HCT116 (cell line): ENCODE results near the gene MUC4. TPM values are rescaled to one million over a fixed set of nuclear protein-coding genes. Genes with fewer than 3 reads are reported as not detected.
"Not testable (repeated sequence)": the region's sequence is repeated elsewhere in the genome, so short reads cannot be mapped to it uniquely, and the experiment has no call there.

Experiments used
- ATAC-seq: fragments of 200-7000 bp; cut with Tn5 transposase; 2 replicates; pipeline ENCODE4 v1.9.1; 2020; ENCODE audit warnings: mild to moderate bottlenecking, moderate library complexity
- BruUV-seq: library from RNA; stranded (reverse); fragments of 400-500 nt; replicated peaks from 2 replicates; lab custom pipeline; 2021; lab: Mats Ljungman, UMichigan
- CTCF ChIA-PET: fragments of 300-600 bp; sonication (Branson Sonifier 250); formaldehyde crosslinking; loops from one replicate; lab custom pipeline; 2021; ENCODE audit warnings: antibody characterized with exemption; lab: Charles Lee
- POLR2A ChIA-PET: fragments of 300-600, 350-600 bp; sonication (Branson Sonifier 250); formaldehyde crosslinking; loops from one replicate; lab custom pipeline; 2021; ENCODE audit warnings: antibody characterized with exemption; lab: Charles Lee
- RAD21 ChIA-PET, 2 experiments: fragments of 300-600 bp; sonication (Branson Sonifier 250); formaldehyde crosslinking; loops; one replicate each; lab custom pipeline; 2023; ENCODE audit warnings: low total read pairs in 2 of 2; ENCODE audit not compliant: uncharacterized antibody in 2 of 2, unreplicated experiment in 2 of 2, low non-redundant PET in 1 of 2; lab: Charles Lee
- DNase-seq: peaks from one replicate; pipeline ENCODE4 v3.0.0-alpha.2; 2010; ENCODE audit warnings: low read depth, low spot score
- H2AFZ ChIP-seq: fragments of 200-600 bp; shearing (Covaris generic), sonication (generic); 2 replicates; pipeline ENCODE4 v1.6.1; 2017; ENCODE audit warnings: low read depth, mixed run types, mixed read lengths, antibody characterized with exemption, low read length; ENCODE audit not compliant: poor library complexity, severe bottlenecking
- H3K27ac ChIP-seq: 2 replicates; pipeline ENCODE4 v1.5.1; 2012; ENCODE audit warnings: low read depth, low read length
- H3K27me3 ChIP-seq: fragments of 200-600 bp; sonication (generic); 2 replicates; pipeline ENCODE4 v1.6.1; 2016; ENCODE audit warnings: mixed run types, low read length, mixed read lengths; ENCODE audit not compliant: insufficient read depth
- H3K36me3 ChIP-seq, 2 experiments: fragments of 200-500 bp in 1 of 2; fragments of 200-600 bp in 1 of 2; sonication (Bioruptor generic) in 1 of 2; sonication (generic) in 1 of 2; 2 replicates each; pipeline versions ENCODE4 v1.5.1 to v1.6.1; 2014 to 2016; ENCODE audit warnings: low read length in 2 of 2, inconsistent platforms in 1 of 2, mixed read lengths in 1 of 2, mixed run types in 1 of 2; ENCODE audit not compliant: insufficient read depth in 2 of 2, control insufficient read depth in 1 of 2
- H3K4me1 ChIP-seq, 2 experiments: fragments of 200-600 bp in 1 of 2; sonication (generic) in 1 of 2; 2 replicates each; pipeline versions ENCODE4 v1.5.1 to v1.6.1; 2012 to 2017; ENCODE audit warnings: low read length in 2 of 2, inconsistent platforms in 1 of 2, mild to moderate bottlenecking in 1 of 2, mixed read lengths in 1 of 2, mixed run types in 1 of 2, moderate library complexity in 1 of 2; ENCODE audit not compliant: insufficient read depth in 2 of 2, control insufficient read depth in 1 of 2
- H3K4me2 ChIP-seq: fragments of 200-600 bp; sonication (generic); 2 replicates; pipeline ENCODE4 v1.6.1; 2017; ENCODE audit warnings: mixed run types, low read length, mixed read lengths
- H3K4me3 ChIP-seq, 2 experiments: fragments of 200-600 bp in 1 of 2; sonication (generic) in 1 of 2; replicated peaks in 1 of 2; 2 replicates each; pipeline ENCODE4 v1.5.1; 2011 to 2016; ENCODE audit warnings: low read length in 2 of 2, control low read depth in 1 of 2, low read depth in 1 of 2, mild to moderate bottlenecking in 1 of 2, mixed read lengths in 1 of 2, mixed run types in 1 of 2
- H3K79me2 ChIP-seq: fragments of 200-600 bp; sonication (generic); 2 replicates; pipeline ENCODE4 v1.6.1; 2017; ENCODE audit warnings: mild to moderate bottlenecking, mixed run types, low read length, moderate library complexity, mixed read lengths; ENCODE audit not compliant: insufficient read depth
- H3K9ac ChIP-seq: fragments of 200-600 bp; sonication (generic); 2 replicates; pipeline ENCODE4 v1.6.1; 2016; ENCODE audit warnings: low read length, mixed read lengths
- H3K9me2 ChIP-seq: fragments of 200-600 bp; sonication (generic), shearing (Covaris generic); 2 replicates; pipeline ENCODE4 v1.6.1; 2017; ENCODE audit warnings: mixed run types, mild to moderate bottlenecking, moderate library complexity; ENCODE audit not compliant: insufficient read depth
- H3K9me3 ChIP-seq, 2 experiments: fragments of 200-500 bp in 1 of 2; fragments of 200-600 bp in 1 of 2; sonication (Bioruptor generic) in 1 of 2; sonication (generic) in 1 of 2; 2 replicates each; pipeline ENCODE4 v1.6.1; 2014 to 2017; ENCODE audit warnings: low read length in 2 of 2, mixed read lengths in 2 of 2, inconsistent platforms in 1 of 2, low read depth in 1 of 2, mild to moderate bottlenecking in 1 of 2, mixed run types in 1 of 2, moderate library complexity in 1 of 2; ENCODE audit not compliant: control insufficient read depth in 1 of 2, insufficient read depth in 1 of 2
- H4K20me1 ChIP-seq: fragments of 200-600 bp; sonication (generic), shearing (Covaris generic); 2 replicates; pipeline ENCODE4 v1.6.1; 2017; ENCODE audit warnings: mixed run types, mild to moderate bottlenecking, moderate library complexity; ENCODE audit not compliant: insufficient read depth
- CBX3 ChIP-seq: IDR thresholded peaks from 2 replicates; pipeline ENCODE4 v1.6.1; 2012; ENCODE audit warnings: low read depth
- EGR1 ChIP-seq: IDR thresholded peaks from 2 replicates; pipeline ENCODE4 v1.6.1; 2012; ENCODE audit warnings: low read depth
- ELF1 ChIP-seq: IDR thresholded peaks from 2 replicates; pipeline ENCODE4 v1.6.1; 2012; ENCODE audit warnings: low read depth, borderline replicate concordance
- EZH2phosphoT487 ChIP-seq: fragments of 200-600 bp; IDR thresholded peaks from 2 replicates; pipeline ENCODE4 v1.6.1; 2018; ENCODE audit warnings: antibody characterized with exemption, borderline replicate concordance
- MAX ChIP-seq: IDR thresholded peaks from 2 replicates; pipeline ENCODE4 v1.6.1; 2012
- RAD21 ChIP-seq: IDR thresholded peaks from 2 replicates; pipeline ENCODE4 v1.6.1; 2012; ENCODE audit warnings: low read depth, mild to moderate bottlenecking
- REST ChIP-seq: IDR thresholded peaks from 2 replicates; pipeline ENCODE4 v1.6.1; 2012; ENCODE audit warnings: low read depth
- SP1 ChIP-seq: IDR thresholded peaks from 2 replicates; pipeline ENCODE4 v1.6.1; 2012; ENCODE audit warnings: low read depth
- TCF7L2 ChIP-seq: IDR thresholded peaks from 2 replicates; pipeline ENCODE4 v1.7.0; 2011; ENCODE audit warnings: borderline replicate concordance, inconsistent platforms; ENCODE audit not compliant: insufficient read depth, insufficient read length; ENCODE audit errors: extremely low read depth
- ZBTB33 ChIP-seq: IDR thresholded peaks from 2 replicates; pipeline ENCODE4 v1.6.1; 2011; ENCODE audit warnings: mild to moderate bottlenecking, low read length, moderate library complexity; ENCODE audit not compliant: insufficient replicate concordance; ENCODE audit errors: extremely low read depth
- ZFX ChIP-seq: fragments of 450-650 bp; IDR thresholded peaks from 2 replicates; pipeline ENCODE4 v1.6.1; 2017
- ZNF274 ChIP-seq: fragments of 200-500 bp; sonication (Bioruptor generic); IDR thresholded peaks from 2 replicates; pipeline ENCODE4 v1.6.1; 2014; ENCODE audit warnings: mild to moderate bottlenecking, low read depth, low read length, inconsistent platforms
- intact Hi-C: fragments of 100-400 bp; cut with micrococcal nuclease; formaldehyde crosslinking; loops from 2 replicates; pipeline ENCODE4 v1.10.0; 2022
- total RNA-seq: library from RNA; stranded (reverse); gene quantifications from one replicate; pipeline ENCODE4 v1.2.1, GENCODE V29; 2021; ENCODE audit not compliant: unreplicated experiment

Gene MUC4
- total RNA-seq, 1 experiment from 2014 or later, result 0.64 TPM

- H3K4me3 ChIP-seq, H3K4me2 ChIP-seq, DNase-seq, H3K9ac ChIP-seq, CTCF ChIA-PET, BruUV-seq, H3K27ac ChIP-seq, H4K20me1 ChIP-seq, H3K27me3 ChIP-seq, H3K9me2 ChIP-seq, ATAC-seq, H3K9me3 ChIP-seq, H3K4me1 ChIP-seq, POLR2A ChIA-PET, H3K36me3 ChIP-seq, H3K79me2 ChIP-seq, RAD21 ChIA-PET, H2AFZ ChIP-seq: not testable (repeated sequence)
- intact Hi-C loops, result loop anchor here (10.0 kb wide), 1 partner anchor 116 kb away; no protein-coding TSS in a partner anchor
These were observed 40.7 kb downstream of the MUC4 start for GRCh38 chr3:195770841-195771645.

GRCh38 chr3:195770081-195770840 is 41.5 kb downstream of the MUC4 start:
- no peaks in the 10 kb centered on the region for H3K36me3 ChIP-seq
- no peaks in the 10 kb centered on the region for H3K4me1 ChIP-seq
- intact Hi-C loops, result loop anchor here (10.0 kb wide), 1 partner anchor 115 kb away; no protein-coding TSS in a partner anchor
- no peaks in the 10 kb centered on the region for H3K9me3 ChIP-seq
- no peaks in the 10 kb centered on the region for H3K27me3 ChIP-seq
- ChIA-PET POLR2A (no interaction called here), CTCF (no interaction called here), RAD21 (no interaction called here)
- no peaks in the 10 kb centered on the region for H4K20me1 ChIP-seq
- DNase-seq, result no peak
- H3K9me2 ChIP-seq, result no peaks in the 10 kb centered on the region
- H3K79me2 ChIP-seq, result no peaks in the 10 kb centered on the region
- H3K27ac ChIP-seq, result no peak overlapping the region
- H3K4me3 ChIP-seq, result no peak overlapping the region
- H3K9ac ChIP-seq, result no peak overlapping the region
- no peak for ATAC-seq
- no peak overlapping the region for H2AFZ ChIP-seq
- H3K4me2 ChIP-seq, result no peak overlapping the region
- BruUV-seq, result no TSS peak
- TF ChIP-seq REST, result no peak
- TF ChIP-seq RAD21, result no peak
- no peak for TF ChIP-seq CBX3
- no peak for TF ChIP-seq EGR1
- no peak for TF ChIP-seq ZBTB33
- no peak for TF ChIP-seq ZNF274
- TF ChIP-seq TCF7L2, result no peak
- no peak for TF ChIP-seq MAX
- TF ChIP-seq SP1, result no peak
- TF ChIP-seq ELF1, result no peak
- no peak for TF ChIP-seq EZH2phosphoT487
- TF ChIP-seq ZFX, result no peak
